Midbrain (tissue), 1 donor: ENCODE results near the gene PRKAG3.
"Not testable (repeated sequence)": the region's sequence is repeated elsewhere in the genome, so short reads cannot be mapped to it uniquely, and the experiment has no call there.

Source experiments
- DNase-seq: peaks from one replicate; lab custom pipeline; 2025; lab: John Stamatoyannopoulos, UW

PRKAG3 gene

GRCh38 chr2:218781691-218782527, 49.7 kb downstream of the PRKAG3 start, which contains the start of gene CYP27A1:
TSS of gene CYP27A1 (plus strand) at chr2:218782147. CDS start at chr2:218782183, 36 bp downstream.
- peak; percentile 68 for DNase-seq

- DNase-seq, result peak; percentile 40
Observed at GRCh38 chr2:218780851-218781690, 50.5 kb downstream of the PRKAG3 start.

- DNase-seq, result no peak
Observed at GRCh38 chr2:218780046-218780445, 51.6 kb downstream of the PRKAG3 start.

- DNase-seq, result no peak
Observed at GRCh38 chr2:218777276-218777990, 54.2 kb downstream of the PRKAG3 start.

- no peak for DNase-seq
Observed at GRCh38 chr2:218776488-218776887, 55.1 kb downstream of the PRKAG3 start.

GRCh38 chr2:218773881-218774280, 57.7 kb downstream of the PRKAG3 start:
- no peak for DNase-seq

GRCh38 chr2:218772759-218773158, 58.8 kb downstream of the PRKAG3 start:
- not testable (repeated sequence) for DNase-seq
